ENCODE results near the gene CRYZ. TPM values are rescaled to one million over a fixed set of nuclear protein-coding genes. Genes with fewer than 3 reads are reported as not detected.

The CRYZ gene
- total and polyA plus RNA-seq, 2 donors (not counting 1 experiment from before 2014, with no cell fraction given) = 50.2 to 85.9 TPM

DNA sequence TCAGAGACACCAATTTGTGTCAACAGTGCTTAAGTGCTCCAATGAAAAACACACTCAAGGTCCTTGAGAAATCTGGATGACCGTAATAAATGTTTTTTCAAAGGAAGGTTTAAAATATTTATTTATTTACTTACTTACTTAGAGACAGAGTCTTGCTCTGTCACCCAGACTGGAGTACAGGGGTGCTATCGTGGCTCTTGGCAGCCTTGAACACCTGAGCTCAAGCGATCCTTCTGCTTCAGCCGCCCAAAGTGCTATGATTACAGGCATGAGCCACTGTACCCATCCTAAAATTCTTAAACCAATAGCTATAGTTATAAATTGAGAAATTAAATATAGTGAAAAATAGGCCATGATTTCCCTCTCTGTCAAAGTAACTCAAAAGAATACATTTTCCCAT, 41.9 kb downstream of the CRYZ start:
- H4K20me1 ChIP-seq (ENCODE audit: control insufficient read depth, extremely low read depth, insufficient read depth, low read length) = no peaks in the 10 kb centered on the region
- no peak overlapping the region for H3K9ac ChIP-seq (ENCODE audit: insufficient read depth, low read length)
- H3K27me3 ChIP-seq (ENCODE audit: control insufficient read depth, insufficient read depth, low read length) = no peaks in the 10 kb centered on the region
- H3K9me3 ChIP-seq (ENCODE audit: control insufficient read depth, insufficient read depth, low read depth, low read length) = no peaks in the 10 kb centered on the region
- no peak overlapping the region for H3K4me2 ChIP-seq (ENCODE audit: extremely low read depth, insufficient read depth, low read length)
- no peak overlapping the region for H3K4me3 ChIP-seq (replicated peaks in 1 of 4; ENCODE audit: control extremely low read depth in 1 of 4, insufficient read depth in 1 of 4, low read depth in 3 of 4, low read length in 4 of 4)
- no peak for TF ChIP-seq EZH2 (IDR thresholded peaks at IDR 0.05; ENCODE audit: low read length, missing control alignments)
- TF ChIP-seq, protein P1, sequence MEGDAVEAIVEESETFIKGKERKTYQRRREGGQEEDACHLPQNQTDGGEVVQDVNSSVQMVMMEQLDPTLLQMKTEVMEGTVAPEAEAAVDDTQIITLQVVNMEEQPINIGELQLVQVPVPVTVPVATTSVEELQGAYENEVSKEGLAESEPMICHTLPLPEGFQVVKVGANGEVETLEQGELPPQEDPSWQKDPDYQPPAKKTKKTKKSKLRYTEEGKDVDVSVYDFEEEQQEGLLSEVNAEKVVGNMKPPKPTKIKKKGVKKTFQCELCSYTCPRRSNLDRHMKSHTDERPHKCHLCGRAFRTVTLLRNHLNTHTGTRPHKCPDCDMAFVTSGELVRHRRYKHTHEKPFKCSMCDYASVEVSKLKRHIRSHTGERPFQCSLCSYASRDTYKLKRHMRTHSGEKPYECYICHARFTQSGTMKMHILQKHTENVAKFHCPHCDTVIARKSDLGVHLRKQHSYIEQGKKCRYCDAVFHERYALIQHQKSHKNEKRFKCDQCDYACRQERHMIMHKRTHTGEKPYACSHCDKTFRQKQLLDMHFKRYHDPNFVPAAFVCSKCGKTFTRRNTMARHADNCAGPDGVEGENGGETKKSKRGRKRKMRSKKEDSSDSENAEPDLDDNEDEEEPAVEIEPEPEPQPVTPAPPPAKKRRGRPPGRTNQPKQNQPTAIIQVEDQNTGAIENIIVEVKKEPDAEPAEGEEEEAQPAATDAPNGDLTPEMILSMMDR (conservative IDR thresholded peaks at IDR 0.05 in 1 of 2, IDR thresholded peaks at IDR 0.05 in 1 of 2; ENCODE audit: low read depth in 1 of 2, low read length in 2 of 2) = no peak
- H2AFZ ChIP-seq (ENCODE audit: low read length) = no peak overlapping the region
- no peaks in the 10 kb centered on the region for H3K36me3 ChIP-seq (ENCODE audit: control insufficient read depth, insufficient read depth, low read length)
- no peaks in the 10 kb centered on the region for H3K79me2 ChIP-seq (ENCODE audit: control insufficient read depth, insufficient read depth, low read length)
- H3K27ac ChIP-seq (ENCODE audit: insufficient read depth, low read length) = no peak overlapping the region
- no peak for DNase-seq (ENCODE audit: low read depth in 2 of 2)
- no peaks in the 10 kb centered on the region for H3K4me1 ChIP-seq (ENCODE audit: control insufficient read depth, extremely low read depth, insufficient read depth, low read length)

DNA sequence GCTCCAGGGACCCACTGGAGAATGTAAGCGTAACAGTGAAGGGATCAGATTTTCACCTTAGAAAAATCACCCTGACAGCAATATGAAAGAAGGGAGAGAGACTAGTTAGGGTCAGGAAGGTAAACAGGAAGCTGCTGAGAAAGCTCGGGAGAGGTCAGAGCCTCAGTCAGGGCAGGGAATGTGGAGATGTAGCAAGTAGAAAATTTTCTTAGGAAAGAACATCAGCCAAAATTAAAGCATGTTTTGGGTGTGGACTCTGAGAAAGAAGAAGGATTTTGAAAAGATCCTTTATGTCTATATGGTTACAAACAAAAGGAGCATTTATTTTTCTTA, 42.5 kb downstream of the CRYZ start:
- Histone ChIP-seq H3K9me3 (ENCODE audit: control insufficient read depth, insufficient read depth, low read depth, low read length) (no peaks in the 10 kb centered on the region), H3K4me3 (replicated peaks in 1 of 4; ENCODE audit: control extremely low read depth in 1 of 4, insufficient read depth in 1 of 4, low read depth in 3 of 4, low read length in 4 of 4) (no peak overlapping the region), H3K9ac (ENCODE audit: insufficient read depth, low read length) (no peak overlapping the region), H3K36me3 (ENCODE audit: control insufficient read depth, insufficient read depth, low read length) (no peaks in the 10 kb centered on the region), H2AFZ (ENCODE audit: low read length) (peak overlapping the region; percentile 42), H4K20me1 (ENCODE audit: control insufficient read depth, extremely low read depth, insufficient read depth, low read length) (no peaks in the 10 kb centered on the region), H3K79me2 (ENCODE audit: control insufficient read depth, insufficient read depth, low read length) (no peaks in the 10 kb centered on the region), H3K27ac (ENCODE audit: insufficient read depth, low read length) (no peak overlapping the region), H3K4me2 (ENCODE audit: extremely low read depth, insufficient read depth, low read length) (no peak overlapping the region), H3K4me1 (ENCODE audit: control insufficient read depth, extremely low read depth, insufficient read depth, low read length) (no peaks in the 10 kb centered on the region), H3K27me3 (ENCODE audit: control insufficient read depth, insufficient read depth, low read length) (no peaks in the 10 kb centered on the region)
- TF ChIP-seq, protein P1 (conservative IDR thresholded peaks at IDR 0.05 in 1 of 2, IDR thresholded peaks at IDR 0.05 in 1 of 2; ENCODE audit: low read depth in 1 of 2, low read length in 2 of 2) = no peak
- no peak for TF ChIP-seq EZH2 (IDR thresholded peaks at IDR 0.05; ENCODE audit: low read length, missing control alignments)
- no peak for DNase-seq (ENCODE audit: low read depth in 2 of 2)

DNA sequence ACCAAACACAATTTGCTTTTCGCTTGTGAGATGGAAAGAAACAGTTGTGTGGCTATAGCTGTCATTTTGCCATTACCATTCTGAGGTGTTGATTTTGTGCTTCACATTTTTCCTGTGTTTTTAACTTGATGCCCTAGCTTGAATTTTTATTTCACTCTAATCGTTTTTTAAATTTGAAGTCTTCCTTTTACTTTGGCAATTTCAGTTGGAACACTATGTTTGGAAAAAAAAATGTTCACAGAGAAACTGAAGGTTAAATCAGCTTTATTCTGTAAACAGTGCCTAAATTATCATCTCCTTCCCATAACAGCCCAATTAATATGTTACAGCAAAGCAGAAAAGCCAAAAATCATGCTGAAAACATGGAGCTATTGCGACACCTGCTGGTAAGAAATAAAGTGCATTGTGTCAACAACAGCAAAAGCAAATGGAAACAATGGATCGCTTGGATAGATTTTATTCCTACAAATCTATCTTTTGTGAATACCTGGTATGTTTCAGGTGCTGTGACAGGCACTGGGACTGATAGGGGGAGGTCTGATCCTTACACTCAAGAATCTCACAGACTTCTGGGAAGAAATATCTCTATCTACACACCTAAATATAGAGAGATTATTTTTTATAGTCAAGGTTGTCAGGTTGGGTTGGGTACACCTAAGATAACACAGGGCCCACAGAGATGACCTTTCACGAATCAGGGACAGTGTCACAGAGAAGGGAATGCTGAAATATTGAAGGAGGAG, 43.1 kb downstream of the CRYZ start:
- Histone ChIP-seq H3K9ac (ENCODE audit: insufficient read depth, low read length) (no peak overlapping the region), H3K79me2 (ENCODE audit: control insufficient read depth, insufficient read depth, low read length) (no peaks in the 10 kb centered on the region), H3K4me1 (ENCODE audit: control insufficient read depth, extremely low read depth, insufficient read depth, low read length) (no peaks in the 10 kb centered on the region), H3K4me3 (replicated peaks in 1 of 4; ENCODE audit: control extremely low read depth in 1 of 4, insufficient read depth in 1 of 4, low read depth in 3 of 4, low read length in 4 of 4) (peak overlapping the region in 1 of 4 experiments; percentile 4), H3K4me2 (ENCODE audit: extremely low read depth, insufficient read depth, low read length) (no peak overlapping the region), H4K20me1 (ENCODE audit: control insufficient read depth, extremely low read depth, insufficient read depth, low read length) (no peaks in the 10 kb centered on the region), H3K27me3 (ENCODE audit: control insufficient read depth, insufficient read depth, low read length) (no peaks in the 10 kb centered on the region), H2AFZ (ENCODE audit: low read length) (peak overlapping the region; percentile 42), H3K9me3 (ENCODE audit: control insufficient read depth, insufficient read depth, low read depth, low read length) (no peaks in the 10 kb centered on the region), H3K27ac (ENCODE audit: insufficient read depth, low read length) (no peak overlapping the region), H3K36me3 (ENCODE audit: control insufficient read depth, insufficient read depth, low read length) (no peaks in the 10 kb centered on the region)
- TF ChIP-seq, protein P1 (conservative IDR thresholded peaks at IDR 0.05 in 1 of 2, IDR thresholded peaks at IDR 0.05 in 1 of 2; ENCODE audit: low read depth in 1 of 2, low read length in 2 of 2) = peak; percentile 72 to 85
- TF ChIP-seq EZH2 (IDR thresholded peaks at IDR 0.05; ENCODE audit: low read length, missing control alignments) = no peak
- peak; percentile 26 to 65 for DNase-seq (ENCODE audit: low read depth in 2 of 2)

Measured in fibroblast of lung (primary cell).